Adrenal gland (tissue), 5 donors: ENCODE measurements around the gene FAN1.

Experiments
- POLR2A ChIP-seq, 2 donors: fragments of 450-650 bp; IDR thresholded peaks; one replicate each; pipeline ENCODE4 v1.6.1; 2017; ENCODE audit warnings: antibody characterized with exemption in 2 of 2, mild to moderate bottlenecking in 2 of 2, moderate library complexity in 1 of 2
- TF ChIP-seq, protein P1 (sequence below), 6 experiments: fragments of 450-650 bp in 4 of 6; fragments of 200-600 bp in 2 of 6; sonication (generic) in 1 of 6; IDR thresholded peaks; 1 replicate in 5 of 6; 2 replicates in 1 of 6; pipeline versions ENCODE4 v1.5.1 to v1.8.0; 2016 to 2021; ENCODE audit warnings: antibody characterized with exemption in 6 of 6, mild to moderate bottlenecking in 2 of 6, moderate library complexity in 1 of 6
- donor health status: DM: no; HTN: no; CAD: no.

- TF ChIP-seq, protein P1, sequence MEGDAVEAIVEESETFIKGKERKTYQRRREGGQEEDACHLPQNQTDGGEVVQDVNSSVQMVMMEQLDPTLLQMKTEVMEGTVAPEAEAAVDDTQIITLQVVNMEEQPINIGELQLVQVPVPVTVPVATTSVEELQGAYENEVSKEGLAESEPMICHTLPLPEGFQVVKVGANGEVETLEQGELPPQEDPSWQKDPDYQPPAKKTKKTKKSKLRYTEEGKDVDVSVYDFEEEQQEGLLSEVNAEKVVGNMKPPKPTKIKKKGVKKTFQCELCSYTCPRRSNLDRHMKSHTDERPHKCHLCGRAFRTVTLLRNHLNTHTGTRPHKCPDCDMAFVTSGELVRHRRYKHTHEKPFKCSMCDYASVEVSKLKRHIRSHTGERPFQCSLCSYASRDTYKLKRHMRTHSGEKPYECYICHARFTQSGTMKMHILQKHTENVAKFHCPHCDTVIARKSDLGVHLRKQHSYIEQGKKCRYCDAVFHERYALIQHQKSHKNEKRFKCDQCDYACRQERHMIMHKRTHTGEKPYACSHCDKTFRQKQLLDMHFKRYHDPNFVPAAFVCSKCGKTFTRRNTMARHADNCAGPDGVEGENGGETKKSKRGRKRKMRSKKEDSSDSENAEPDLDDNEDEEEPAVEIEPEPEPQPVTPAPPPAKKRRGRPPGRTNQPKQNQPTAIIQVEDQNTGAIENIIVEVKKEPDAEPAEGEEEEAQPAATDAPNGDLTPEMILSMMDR (IDR thresholded peaks at IDR 0.05) = no peak
- no peak for TF ChIP-seq POLR2A (IDR thresholded peaks at IDR 0.05)
Observed at GRCh38 chr15:30943654-30944335, 40.1 kb downstream of the FAN1 start.
